Measurements from ENCODE around the gene PANX3.
A peak's percentile ranks its signal among the peaks of the same experiment; 100 is the strongest.

PANX3 gene

DNA sequence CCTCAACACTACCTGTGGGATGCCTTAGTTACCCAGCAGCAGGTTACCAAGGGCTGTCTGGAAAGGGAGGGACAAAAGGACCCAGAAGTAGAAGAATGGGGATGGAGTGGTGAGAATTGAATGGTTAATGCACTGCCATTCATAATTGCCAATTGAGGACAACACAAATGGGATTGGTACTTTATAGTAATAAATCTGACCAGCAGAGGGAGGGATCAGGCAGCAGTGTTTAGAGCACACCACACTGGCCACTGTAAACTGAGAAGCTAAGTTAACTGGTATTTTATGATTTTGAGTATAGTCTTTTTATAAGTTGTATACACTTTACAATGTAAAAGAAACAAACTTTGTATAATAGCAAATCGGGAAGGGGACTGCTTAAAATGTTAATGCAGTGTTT, 22.1 kb downstream of the PANX3 start:
- Histone ChIP-seq H3K27me3 (ENCODE audit: insufficient read depth, low read length, poor library complexity) (no peaks in the 10 kb centered on the region), H3K79me1 (ENCODE audit: low read length) (no peaks in the 10 kb centered on the region), H3K36me3 (ENCODE audit: control insufficient read depth, insufficient read depth, low read length) (peaks cover 4% of the 10 kb centered on the region), H3K9ac (ENCODE audit: low read length) (no peak overlapping the region), H2BK15ac (replicated peaks; ENCODE audit: low read depth) (no peak overlapping the region), H2BK120ac (ENCODE audit: low read depth, low read length) (no peak overlapping the region), H3K4me3 (ENCODE audit: low read length) (no peak overlapping the region), H3K79me2 (ENCODE audit: control insufficient read depth, insufficient read depth, low read length) (no peaks in the 10 kb centered on the region), H2BK5ac (ENCODE audit: low read length) (no peak overlapping the region), H3K4me2 (ENCODE audit: low read length) (no peak overlapping the region), H3K23ac (ENCODE audit: low read length) (no peak overlapping the region), H3K27ac (ENCODE audit: low read depth, low read length) (no peak overlapping the region), H3K56ac (ENCODE audit: low read length) (no peak overlapping the region), H3K18ac (ENCODE audit: low read length) (no peak overlapping the region), H3K4ac (ENCODE audit: low read depth, low read length) (no peak overlapping the region), H4K8ac (ENCODE audit: low read depth, low read length) (no peak overlapping the region), H3K4me1 (ENCODE audit: control insufficient read depth, low read depth, low read length) (no peaks in the 10 kb centered on the region), H2AK5ac (ENCODE audit: low read length) (no peak overlapping the region), H4K5ac (ENCODE audit: low read length) (no peak overlapping the region)
- WGBS (ENCODE audit: extremely low coverage, insufficient coverage, low lambda C conversion rate) = no CpG with 5 or more reads among the region's 1 CpG
- DNase-seq = no peak

GRCh38 chr11:124635932-124636331, 24.7 kb downstream of the PANX3 start:
- DNase-seq = no peak
- no peak overlapping the region for H4K5ac ChIP-seq (ENCODE audit: low read length)
- no CpG with 5 or more reads among the region's 3 CpGs for WGBS (ENCODE audit: extremely low coverage, insufficient coverage, low lambda C conversion rate)
- H3K4me2 ChIP-seq (ENCODE audit: low read length) = no peak overlapping the region
- H3K18ac ChIP-seq (ENCODE audit: low read length) = no peak overlapping the region
- H3K79me2 ChIP-seq (ENCODE audit: control insufficient read depth, insufficient read depth, low read length) = no peaks in the 10 kb centered on the region
- no peak overlapping the region for H3K23ac ChIP-seq (ENCODE audit: low read length)
- no peak overlapping the region for H3K27ac ChIP-seq (ENCODE audit: low read depth, low read length)
- no peak overlapping the region for H4K8ac ChIP-seq (ENCODE audit: low read depth, low read length)
- no peak overlapping the region for H3K4ac ChIP-seq (ENCODE audit: low read depth, low read length)
- H3K4me3 ChIP-seq (ENCODE audit: low read length) = no peak overlapping the region
- no peak overlapping the region for H2AK5ac ChIP-seq (ENCODE audit: low read length)
- H3K4me1 ChIP-seq (ENCODE audit: control insufficient read depth, low read depth, low read length) = no peaks in the 10 kb centered on the region
- no peak overlapping the region for H2BK5ac ChIP-seq (ENCODE audit: low read length)
- H3K79me1 ChIP-seq (ENCODE audit: low read length) = no peaks in the 10 kb centered on the region
- peaks cover 2% of the 10 kb centered on the region for H3K36me3 ChIP-seq (ENCODE audit: control insufficient read depth, insufficient read depth, low read length)
- H3K56ac ChIP-seq (ENCODE audit: low read length) = no peak overlapping the region
- no peak overlapping the region for H2BK15ac ChIP-seq (replicated peaks; ENCODE audit: low read depth)
- H3K27me3 ChIP-seq (ENCODE audit: insufficient read depth, low read length, poor library complexity) = no peaks in the 10 kb centered on the region
- no peak overlapping the region for H3K9ac ChIP-seq (ENCODE audit: low read length)
- no peak overlapping the region for H2BK120ac ChIP-seq (ENCODE audit: low read depth, low read length)

GRCh38 chr11:124638500-124638899, 27.3 kb downstream of the PANX3 start:
- Histone ChIP-seq H2BK5ac (ENCODE audit: low read length) (no peak overlapping the region), H2AK5ac (ENCODE audit: low read length) (no peak overlapping the region), H3K27me3 (ENCODE audit: insufficient read depth, low read length, poor library complexity) (no peaks in the 10 kb centered on the region), H3K56ac (ENCODE audit: low read length) (no peak overlapping the region), H3K4ac (ENCODE audit: low read depth, low read length) (no peak overlapping the region), H3K23ac (ENCODE audit: low read length) (no peak overlapping the region), H2BK15ac (replicated peaks; ENCODE audit: low read depth) (no peak overlapping the region), H3K9ac (ENCODE audit: low read length) (no peak overlapping the region), H3K18ac (ENCODE audit: low read length) (no peak overlapping the region), H4K8ac (ENCODE audit: low read depth, low read length) (no peak overlapping the region), H3K79me2 (ENCODE audit: control insufficient read depth, insufficient read depth, low read length) (no peaks in the 10 kb centered on the region), H3K79me1 (ENCODE audit: low read length) (no peaks in the 10 kb centered on the region), H3K4me3 (ENCODE audit: low read length) (no peak overlapping the region), H3K4me2 (ENCODE audit: low read length) (no peak overlapping the region), H4K5ac (ENCODE audit: low read length) (no peak overlapping the region), H3K4me1 (ENCODE audit: control insufficient read depth, low read depth, low read length) (no peaks in the 10 kb centered on the region), H2BK120ac (ENCODE audit: low read depth, low read length) (no peak overlapping the region), H3K27ac (ENCODE audit: low read depth, low read length) (no peak overlapping the region), H3K36me3 (ENCODE audit: control insufficient read depth, insufficient read depth, low read length) (no peaks in the 10 kb centered on the region)
- no CpG with 5 or more reads among the region's 3 CpGs for WGBS (ENCODE audit: extremely low coverage, insufficient coverage, low lambda C conversion rate)
- no peak for DNase-seq

DNA sequence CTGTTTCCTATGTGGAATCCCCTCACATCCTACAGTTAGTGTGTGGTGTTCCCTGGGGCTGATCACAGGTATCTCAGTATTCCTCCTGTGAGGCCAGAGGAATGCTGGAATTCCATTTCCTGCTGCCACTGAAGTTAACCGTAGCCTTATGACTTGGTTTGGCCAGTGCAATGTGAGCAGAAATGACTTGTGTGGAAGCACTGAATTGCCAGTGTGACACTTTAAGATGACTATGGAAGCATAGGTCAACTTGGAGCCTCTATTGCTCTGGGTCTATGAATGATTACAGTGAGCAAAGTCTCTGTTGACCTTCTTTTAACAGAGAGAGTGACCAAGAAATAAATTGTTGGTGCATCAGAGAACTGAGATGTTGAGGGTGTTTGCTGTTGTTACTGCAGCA, 28.0 kb downstream of the PANX3 start:
- Histone ChIP-seq H3K27ac (ENCODE audit: low read depth, low read length) (no peak overlapping the region), H2AK5ac (ENCODE audit: low read length) (no peak overlapping the region), H3K23ac (ENCODE audit: low read length) (no peak overlapping the region), H2BK120ac (ENCODE audit: low read depth, low read length) (no peak overlapping the region), H3K56ac (ENCODE audit: low read length) (no peak overlapping the region), H3K9ac (ENCODE audit: low read length) (no peak overlapping the region), H2BK15ac (replicated peaks; ENCODE audit: low read depth) (no peak overlapping the region), H3K27me3 (ENCODE audit: insufficient read depth, low read length, poor library complexity) (no peaks in the 10 kb centered on the region), H3K36me3 (ENCODE audit: control insufficient read depth, insufficient read depth, low read length) (no peaks in the 10 kb centered on the region), H2BK5ac (ENCODE audit: low read length) (no peak overlapping the region), H3K4ac (ENCODE audit: low read depth, low read length) (no peak overlapping the region), H4K8ac (ENCODE audit: low read depth, low read length) (no peak overlapping the region), H3K79me2 (ENCODE audit: control insufficient read depth, insufficient read depth, low read length) (no peaks in the 10 kb centered on the region), H3K4me1 (ENCODE audit: control insufficient read depth, low read depth, low read length) (no peaks in the 10 kb centered on the region), H3K18ac (ENCODE audit: low read length) (no peak overlapping the region), H4K5ac (ENCODE audit: low read length) (no peak overlapping the region), H3K4me3 (ENCODE audit: low read length) (no peak overlapping the region), H3K4me2 (ENCODE audit: low read length) (no peak overlapping the region), H3K79me1 (ENCODE audit: low read length) (no peaks in the 10 kb centered on the region)
- DNase-seq = peak; percentile 38
- WGBS (ENCODE audit: extremely low coverage, insufficient coverage, low lambda C conversion rate) = no CpG with 5 or more reads among the region's 1 CpG

DNA sequence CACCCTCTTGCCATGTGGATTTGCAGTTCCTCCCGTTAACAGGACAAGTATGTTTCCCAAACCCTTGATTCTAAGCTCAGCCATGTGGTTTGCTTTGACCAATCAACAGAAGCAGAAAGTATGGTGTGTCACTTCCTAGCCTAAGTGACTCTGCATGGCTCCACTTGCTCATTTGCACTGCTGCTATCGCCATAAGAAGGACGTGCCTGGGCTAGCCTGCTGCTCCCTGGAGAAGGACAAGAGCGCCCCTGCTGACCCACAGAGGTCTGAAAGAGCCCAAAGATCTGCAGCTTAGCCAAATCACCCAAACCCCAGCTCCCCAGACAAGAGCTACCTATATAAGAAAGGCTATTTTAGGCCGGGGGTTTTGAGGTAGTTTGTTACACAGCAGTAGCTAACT, 29.4 kb downstream of the PANX3 start:
- peak; percentile 77 for DNase-seq
- no peak overlapping the region for H3K56ac ChIP-seq (ENCODE audit: low read length)
- no CpG with 5 or more reads among the region's 5 CpGs for WGBS (ENCODE audit: extremely low coverage, insufficient coverage, low lambda C conversion rate)

DNA sequence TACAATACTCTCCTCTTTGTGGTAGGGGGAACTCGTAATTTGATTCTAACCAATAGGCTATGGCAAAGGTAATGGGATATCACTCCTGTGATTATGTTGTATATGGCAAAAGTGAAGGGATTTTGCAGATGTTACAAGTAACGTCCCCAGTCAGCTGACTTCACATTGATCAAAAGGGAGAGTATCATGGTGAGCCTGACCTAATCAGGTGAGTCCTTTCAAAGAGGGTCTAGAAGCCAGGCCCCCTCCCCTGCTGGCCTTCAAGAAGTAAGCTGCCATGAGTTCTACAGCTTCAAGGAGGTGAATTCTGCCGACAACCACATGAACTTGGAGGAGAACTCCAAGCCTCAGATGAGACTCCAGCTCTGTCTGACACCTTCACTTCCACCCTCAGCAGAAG, 31.4 kb downstream of the PANX3 start:
- H3K79me1 ChIP-seq (ENCODE audit: low read length) = no peaks in the 10 kb centered on the region
- H3K9ac ChIP-seq (ENCODE audit: low read length) = no peak overlapping the region
- no peak overlapping the region for H4K8ac ChIP-seq (ENCODE audit: low read depth, low read length)
- no peak overlapping the region for H3K18ac ChIP-seq (ENCODE audit: low read length)
- H3K4me1 ChIP-seq (ENCODE audit: control insufficient read depth, low read depth, low read length) = peaks cover 3% of the 10 kb centered on the region
- DNase-seq = no peak
- H3K27ac ChIP-seq (ENCODE audit: low read depth, low read length) = no peak overlapping the region
- no CpG with 5 or more reads among the region's 3 CpGs for WGBS (ENCODE audit: extremely low coverage, insufficient coverage, low lambda C conversion rate)
- no peak overlapping the region for H4K5ac ChIP-seq (ENCODE audit: low read length)
- H3K4me2 ChIP-seq (ENCODE audit: low read length) = no peak overlapping the region
- H3K4me3 ChIP-seq (ENCODE audit: low read length) = no peak overlapping the region
- H2AK5ac ChIP-seq (ENCODE audit: low read length) = no peak overlapping the region
- no peak overlapping the region for H2BK15ac ChIP-seq (replicated peaks; ENCODE audit: low read depth)
- no peak overlapping the region for H2BK5ac ChIP-seq (ENCODE audit: low read length)
- H3K56ac ChIP-seq (ENCODE audit: low read length) = no peak overlapping the region
- H3K36me3 ChIP-seq (ENCODE audit: control insufficient read depth, insufficient read depth, low read length) = no peaks in the 10 kb centered on the region
- no peak overlapping the region for H3K4ac ChIP-seq (ENCODE audit: low read depth, low read length)
- H3K27me3 ChIP-seq (ENCODE audit: insufficient read depth, low read length, poor library complexity) = no peaks in the 10 kb centered on the region
- no peaks in the 10 kb centered on the region for H3K79me2 ChIP-seq (ENCODE audit: control insufficient read depth, insufficient read depth, low read length)
- H3K23ac ChIP-seq (ENCODE audit: low read length) = no peak overlapping the region
- no peak overlapping the region for H2BK120ac ChIP-seq (ENCODE audit: low read depth, low read length)

More for the DNA sequence above, 29.4 kb downstream of the PANX3 start:
- Histone ChIP-seq H3K4me3 (ENCODE audit: low read length) (no peak overlapping the region), H4K5ac (ENCODE audit: low read length) (no peak overlapping the region), H3K27ac (ENCODE audit: low read depth, low read length) (no peak overlapping the region), H2BK120ac (ENCODE audit: low read depth, low read length) (no peak overlapping the region), H3K79me2 (ENCODE audit: control insufficient read depth, insufficient read depth, low read length) (no peaks in the 10 kb centered on the region), H4K8ac (ENCODE audit: low read depth, low read length) (no peak overlapping the region), H3K79me1 (ENCODE audit: low read length) (no peaks in the 10 kb centered on the region), H3K23ac (ENCODE audit: low read length) (no peak overlapping the region), H3K9ac (ENCODE audit: low read length) (no peak overlapping the region), H2BK5ac (ENCODE audit: low read length) (no peak overlapping the region), H2AK5ac (ENCODE audit: low read length) (no peak overlapping the region), H3K4ac (ENCODE audit: low read depth, low read length) (no peak overlapping the region), H3K27me3 (ENCODE audit: insufficient read depth, low read length, poor library complexity) (no peaks in the 10 kb centered on the region), H3K4me2 (ENCODE audit: low read length) (no peak overlapping the region), H3K36me3 (ENCODE audit: control insufficient read depth, insufficient read depth, low read length) (no peaks in the 10 kb centered on the region), H3K18ac (ENCODE audit: low read length) (no peak overlapping the region), H2BK15ac (replicated peaks; ENCODE audit: low read depth) (no peak overlapping the region), H3K4me1 (ENCODE audit: control insufficient read depth, low read depth, low read length) (peaks cover 3% of the 10 kb centered on the region)

All from mesendoderm (in vitro differentiated cells).